HEK293 (cell line): ENCODE measurements around the gene TRIM2.

Experiments
- CTCF ChIP-seq: fragments of 450-650 bp; formaldehyde crosslinking; IDR thresholded peaks from 2 replicates; pipeline ENCODE4 v1.5.1; 2016; ENCODE audit warnings: missing biosample characterization, missing genetic modification characterization
- GLI2 ChIP-seq: fragments of 450-650 bp; formaldehyde crosslinking; IDR thresholded peaks from 2 replicates; pipeline ENCODE4; 2017; ENCODE audit warnings: missing biosample characterization, missing genetic modification characterization, low read depth, borderline replicate concordance
- KLF1 ChIP-seq: fragments of 450-650 bp; formaldehyde crosslinking; IDR thresholded peaks from 2 replicates; pipeline ENCODE4 v1.5.1; 2016; ENCODE audit warnings: missing biosample characterization, missing genetic modification characterization
- REPIN1 ChIP-seq: fragments of 450-650 bp; formaldehyde crosslinking; IDR thresholded peaks from 2 replicates; pipeline ENCODE4 v1.5.1; 2017; ENCODE audit warnings: missing biosample characterization, missing genetic modification characterization, low read depth
- ZBTB1 ChIP-seq: fragments of 450-650 bp; formaldehyde crosslinking; IDR thresholded peaks from 2 replicates; pipeline ENCODE4 v1.5.1; 2016; ENCODE audit warnings: missing biosample characterization, missing genetic modification characterization
- ZNF24 ChIP-seq: fragments of 450-650 bp; formaldehyde crosslinking; IDR thresholded peaks from 2 replicates; pipeline ENCODE4 v1.5.1; 2016; ENCODE audit warnings: missing biosample characterization, missing genetic modification characterization
- ZNF394 ChIP-seq: fragments of 450-650 bp; formaldehyde crosslinking; IDR thresholded peaks from 2 replicates; pipeline ENCODE4 v1.5.1; 2016; ENCODE audit warnings: missing biosample characterization, missing genetic modification characterization, mild to moderate bottlenecking, moderate library complexity, borderline replicate concordance
- ZNF561 ChIP-seq: fragments of 450-650 bp; IDR thresholded peaks from 2 replicates; pipeline ENCODE4 v1.5.1; 2018; ENCODE audit warnings: missing biosample characterization, missing genetic modification characterization, borderline replicate concordance
- ZNF707 ChIP-seq: fragments of 450-650 bp; formaldehyde crosslinking; IDR thresholded peaks from 2 replicates; pipeline ENCODE4 v1.5.1; 2016; ENCODE audit warnings: missing biosample characterization, missing genetic modification characterization
- ZNF776 ChIP-seq: fragments of 450-650 bp; formaldehyde crosslinking; IDR thresholded peaks from 2 replicates; pipeline ENCODE4 v1.5.0; 2017; ENCODE audit warnings: missing biosample characterization, missing genetic modification characterization, borderline replicate concordance
- ZNF830 ChIP-seq: fragments of 450-650 bp; IDR thresholded peaks from 2 replicates; pipeline ENCODE4 v1.5.0; 2018; ENCODE audit warnings: missing biosample characterization, missing genetic modification characterization, low read depth, mild to moderate bottlenecking, moderate library complexity
- ZSCAN30 ChIP-seq: fragments of 450-650 bp; IDR thresholded peaks from 2 replicates; pipeline ENCODE4 v1.5.1; 2018; ENCODE audit warnings: missing biosample characterization, mild to moderate bottlenecking, missing genetic modification characterization, moderate library complexity
- TF ChIP-seq, protein P1 (sequence below): fragments of 450-650 bp; formaldehyde crosslinking; IDR thresholded peaks from 2 replicates; pipeline ENCODE4 v1.5.1; 2016; ENCODE audit warnings: missing biosample characterization, missing genetic modification characterization

- TF ChIP-seq ZSCAN30 (tag by site-specific recombination): no peak
- no peak for TF ChIP-seq CTCF (tag by site-specific recombination)
- no peak for TF ChIP-seq ZBTB1 (tag by site-specific recombination)
- no peak for TF ChIP-seq ZNF830 (tag by site-specific recombination)
- TF ChIP-seq ZNF561: no peak
- no peak for TF ChIP-seq ZNF776 (tag by site-specific recombination)
- no peak for TF ChIP-seq REPIN1
- no peak for TF ChIP-seq GLI2 (tag by site-specific recombination)
- TF ChIP-seq ZNF394 (tag by site-specific recombination): no peak
- TF ChIP-seq, protein P1, sequence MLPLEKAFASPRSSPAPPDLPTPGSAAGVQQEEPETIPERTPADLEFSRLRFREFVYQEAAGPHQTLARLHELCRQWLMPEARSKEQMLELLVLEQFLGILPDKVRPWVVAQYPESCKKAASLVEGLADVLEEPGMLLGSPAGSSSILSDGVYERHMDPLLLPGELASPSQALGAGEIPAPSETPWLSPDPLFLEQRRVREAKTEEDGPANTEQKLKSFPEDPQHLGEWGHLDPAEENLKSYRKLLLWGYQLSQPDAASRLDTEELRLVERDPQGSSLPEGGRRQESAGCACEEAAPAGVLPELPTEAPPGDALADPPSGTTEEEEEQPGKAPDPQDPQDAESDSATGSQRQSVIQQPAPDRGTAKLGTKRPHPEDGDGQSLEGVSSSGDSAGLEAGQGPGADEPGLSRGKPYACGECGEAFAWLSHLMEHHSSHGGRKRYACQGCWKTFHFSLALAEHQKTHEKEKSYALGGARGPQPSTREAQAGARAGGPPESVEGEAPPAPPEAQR: no peak
- TF ChIP-seq ZNF707 (tag by site-specific recombination): no peak
- no peak for TF ChIP-seq ZNF24
- TF ChIP-seq KLF1: no peak
Measured at GRCh38 chr4:153161226-153161963, 42.8 kb upstream of the TRIM2 start.
